Osteocyte (in vitro differentiated cells): ENCODE data around the gene KLC3. TPM values are rescaled to one million over a fixed set of nuclear protein-coding genes. Genes with fewer than 3 reads are reported as not detected.

ENCODE experiments used
- DNase-seq: peaks from one replicate; pipeline ENCODE4 v3.0.0; 2021; ENCODE audit warnings: mixed read lengths; ENCODE audit not compliant: unreplicated experiment; ENCODE audit errors: extremely low spot score
- H3K27ac Mint-ChIP-seq: one replicate; pipeline ENCODE4 v1.8.0; 2021; ENCODE audit warnings: mild to moderate bottlenecking, mixed read lengths; ENCODE audit not compliant: unreplicated experiment
- H3K27me3 Mint-ChIP-seq: one replicate; pipeline ENCODE4 v1.8.0; 2021; ENCODE audit warnings: mixed read lengths; ENCODE audit not compliant: unreplicated experiment
- H3K36me3 Mint-ChIP-seq: one replicate; pipeline ENCODE4 v1.8.0; 2021; ENCODE audit warnings: mixed read lengths; ENCODE audit not compliant: unreplicated experiment
- H3K4me1 Mint-ChIP-seq: one replicate; pipeline ENCODE4 v1.8.0; 2021; ENCODE audit warnings: mixed read lengths; ENCODE audit not compliant: unreplicated experiment
- H3K4me3 Mint-ChIP-seq: one replicate; pipeline ENCODE4 v1.8.0; 2021; ENCODE audit warnings: mild to moderate bottlenecking, moderate library complexity, mixed read lengths; ENCODE audit not compliant: unreplicated experiment
- H3K9me3 Mint-ChIP-seq: one replicate; pipeline ENCODE4 v1.8.0; 2021; ENCODE audit warnings: mixed read lengths; ENCODE audit not compliant: unreplicated experiment
- CTCF ChIP-seq: fragments of 200-600 bp; sonication (generic); IDR thresholded peaks from 2 replicates; pipeline ENCODE4 v1.5.0; 2021; ENCODE audit warnings: antibody characterized with exemption, mild to moderate bottlenecking, moderate library complexity
- total RNA-seq: library from RNA; stranded (reverse); gene quantifications from 2 replicates; pipeline ENCODE4 v1.2.1, GENCODE V29; 2021

Gene KLC3
- total RNA-seq, 1 donor from 2014 or later: not detected

- Mint-ChIP-seq H3K4me3 (no peak overlapping the region), H3K27me3 (no peaks in the 10 kb centered on the region), H3K36me3 (peaks cover 23% of the 10 kb centered on the region), H3K27ac (no peak overlapping the region), H3K9me3 (no peaks in the 10 kb centered on the region), H3K4me1 (no peaks in the 10 kb centered on the region)
- no peak for TF ChIP-seq CTCF
- DNase-seq: no peak
Measured at GRCh38 chr19:45303269-45304060, 37.1 kb upstream of the KLC3 start.

GRCh38 chr19:45304141-45304926 is 36.2 kb upstream of the KLC3 start:
- no peak for DNase-seq
- Mint-ChIP-seq H3K4me3 (no peak overlapping the region), H3K36me3 (peaks cover 19% of the 10 kb centered on the region), H3K4me1 (no peaks in the 10 kb centered on the region), H3K9me3 (no peaks in the 10 kb centered on the region), H3K27ac (no peak overlapping the region), H3K27me3 (no peaks in the 10 kb centered on the region)
- TF ChIP-seq CTCF: no peak

- no peaks in the 10 kb centered on the region for H3K9me3 Mint-ChIP-seq
- DNase-seq: no peak
- peaks cover 14% of the 10 kb centered on the region for H3K36me3 Mint-ChIP-seq
- no peaks in the 10 kb centered on the region for H3K4me1 Mint-ChIP-seq
- H3K4me3 Mint-ChIP-seq: no peak overlapping the region
- no peak for TF ChIP-seq CTCF
- H3K27ac Mint-ChIP-seq: no peak overlapping the region
- H3K27me3 Mint-ChIP-seq: no peaks in the 10 kb centered on the region
Measured at GRCh38 chr19:45305007-45305406, 35.5 kb upstream of the KLC3 start.

GRCh38 chr19:45305421-45305820 is 35.1 kb upstream of the KLC3 start:
- no peaks in the 10 kb centered on the region for H3K27me3 Mint-ChIP-seq
- no peak overlapping the region for H3K4me3 Mint-ChIP-seq
- no peaks in the 10 kb centered on the region for H3K9me3 Mint-ChIP-seq
- DNase-seq: no peak
- H3K36me3 Mint-ChIP-seq: peaks cover 11% of the 10 kb centered on the region
- TF ChIP-seq CTCF: no peak
- H3K27ac Mint-ChIP-seq: no peak overlapping the region
- no peaks in the 10 kb centered on the region for H3K4me1 Mint-ChIP-seq

GRCh38 chr19:45306040-45306439 is 34.5 kb upstream of the KLC3 start:
- Mint-ChIP-seq H3K4me3 (no peak overlapping the region), H3K36me3 (peaks cover 7% of the 10 kb centered on the region), H3K27ac (no peak overlapping the region), H3K27me3 (no peaks in the 10 kb centered on the region), H3K4me1 (no peaks in the 10 kb centered on the region), H3K9me3 (no peaks in the 10 kb centered on the region)
- no peak for DNase-seq
- TF ChIP-seq CTCF: no peak
